D721Med (cell line): Measurements from ENCODE around the gene COL7A1.

Source experiments
- DNase-seq: peaks from one replicate; pipeline ENCODE4 v3.0.0; 2011; ENCODE audit warnings: low spot score; ENCODE audit not compliant: insufficient read length
- FAIRE-seq: peaks from 2 replicates; lab custom pipeline; 2011; peaks lifted over from hg19 to GRCh38; lab: Jason Lieb, UNC
- CTCF ChIP-seq: IDR thresholded peaks from 2 replicates; pipeline ENCODE4 v1.5.1; 2012; ENCODE audit warnings: mild to moderate bottlenecking, control low read depth; ENCODE audit not compliant: insufficient read depth; ENCODE audit errors: missing control alignments

COL7A1 gene

GRCh38 chr3:48601622-48601994, 6.5 kb upstream of the COL7A1 start:
- FAIRE-seq = no peak
- no peak for DNase-seq
- no peak for TF ChIP-seq CTCF

GRCh38 chr3:48600711-48601621, 5.8 kb upstream of the COL7A1 start:
- FAIRE-seq (no peak), DNase-seq (no peak)
- TF ChIP-seq CTCF = no peak

- no peak for DNase-seq
- TF ChIP-seq CTCF = no peak
- no peak for FAIRE-seq
These were observed 4.6 kb upstream of the COL7A1 start for GRCh38 chr3:48599509-48600285.

GRCh38 chr3:48599077-48599501, 4.0 kb upstream of the COL7A1 start:
- FAIRE-seq (no peak), DNase-seq (no peak)
- TF ChIP-seq CTCF = no peak

- DNase-seq (no peak), FAIRE-seq (no peak)
- no peak for TF ChIP-seq CTCF
These were observed 3.4 kb upstream of the COL7A1 start for GRCh38 chr3:48598323-48599076.

GRCh38 chr3:48597408-48597800, 2.3 kb upstream of the COL7A1 start:
- no peak for TF ChIP-seq CTCF
- DNase-seq (no peak), FAIRE-seq (no peak)
